Stomach (tissue), 9 donors: ENCODE results near the gene PTAR1. TPM values are rescaled to one million over a fixed set of nuclear protein-coding genes. Genes with fewer than 3 reads are reported as not detected.

Experiments
- DNase-seq, 2 donors: peaks; one replicate each; pipeline versions ENCODE4 v3.0.0 to v3.0.0-alpha.2; 2013 to 2019
- H3K27ac ChIP-seq, 5 donors: fragments of 200-600 bp in 4 of 5; sonication (generic) in 4 of 5; one replicate each; pipeline ENCODE4 v1.5.1; 2013 to 2019; ENCODE audit warnings: mild to moderate bottlenecking in 1 of 5, moderate library complexity in 1 of 5
- H3K27me3 ChIP-seq, 3 donors: fragments of 200-600 bp; sonication (generic); one replicate each; pipeline ENCODE4 v1.5.1; 2017 to 2019; ENCODE audit warnings: mixed run types in 1 of 3
- H3K36me3 ChIP-seq, 4 donors: fragments of 200-600 bp; sonication (generic); 1 replicate in 3 of 4; 2 replicates in 1 of 4; pipeline ENCODE4 v1.5.1; 2016 to 2019
- H3K4me1 ChIP-seq, 4 donors: fragments of 200-600 bp; sonication (generic); one replicate each; pipeline ENCODE4 v1.5.1; 2016 to 2019
- H3K4me3 ChIP-seq, 4 donors: fragments of 200-600 bp; sonication (generic) in 3 of 4; one replicate each; pipeline ENCODE4 v1.5.1; 2016 to 2019; ENCODE audit warnings: mild to moderate bottlenecking in 1 of 4
- H3K9me3 ChIP-seq, 4 donors: fragments of 200-600 bp; sonication (generic); one replicate each; pipeline ENCODE4 v1.5.1; 2016 to 2019
- EP300 ChIP-seq: sonication (generic); formaldehyde crosslinking; IDR thresholded peaks from one replicate; pipeline ENCODE4 v1.6.1; 2017; ENCODE audit warnings: antibody characterized with exemption
- POLR2A ChIP-seq, 4 donors: fragments of 450-650 bp; IDR thresholded peaks; one replicate each; pipeline ENCODE4 v1.6.1; 2016; ENCODE audit warnings: antibody characterized with exemption in 4 of 4, control low read depth in 2 of 4, mild to moderate bottlenecking in 1 of 4, moderate library complexity in 1 of 4
- POLR2AphosphoS5 ChIP-seq, 3 donors: sonication (generic); formaldehyde crosslinking; IDR thresholded peaks; one replicate each; pipeline ENCODE4 v1.6.1; 2016; ENCODE audit warnings: antibody characterized with exemption in 3 of 3
- WGBS, 5 donors: extraction: QIAGEN DNeasy Blood & Tissue Kit in 3 of 5; methylation state at CpG; one replicate each; pipeline versions ENCODE4 v1.1.5 to v1.1.7; 2013 to 2018; 5-methylcytosine and 5-hydroxymethylcytosine counted together
- intact Hi-C: fragments of 100-400 bp; cut with DNase I; formaldehyde crosslinking; loops from one replicate; pipeline ENCODE4 v1.15.1; 2023; ENCODE audit warnings: low total_unique reads
- polyA plus RNA-seq, 3 donors: library from polyadenylated mRNA; stranded (reverse); fragments of 200-250 nt; gene quantifications; one replicate each; pipeline ENCODE4 v1.2.3, GENCODE V29; 2013
- total RNA-seq, 5 donors: library from RNA; depleted of rRNA; stranded (reverse); fragments of >200 nt; gene quantifications; one replicate each; pipeline versions ENCODE4 v1.1.0 to v1.2.3, GENCODE V29; 2014 to 2016
- TF ChIP-seq, protein P1 (sequence below), 7 experiments: fragments of 450-650 bp in 4 of 7; fragments of 200-600 bp in 3 of 7; sonication (generic) in 3 of 7; IDR thresholded peaks; one replicate each; pipeline ENCODE4 v1.5.1; 2016 to 2019; ENCODE audit warnings: antibody characterized with exemption in 7 of 7, control low read depth in 2 of 7, mild to moderate bottlenecking in 1 of 7
- donor health status: healthy with polysubstance abuse.
- donor health status: Bipolar disorder and iron deficiency.
- donor health status: healthy.

PTAR1 gene
- total and polyA plus RNA-seq, 8 donors: 4.5 to 124 (median 13.8) TPM

DNA sequence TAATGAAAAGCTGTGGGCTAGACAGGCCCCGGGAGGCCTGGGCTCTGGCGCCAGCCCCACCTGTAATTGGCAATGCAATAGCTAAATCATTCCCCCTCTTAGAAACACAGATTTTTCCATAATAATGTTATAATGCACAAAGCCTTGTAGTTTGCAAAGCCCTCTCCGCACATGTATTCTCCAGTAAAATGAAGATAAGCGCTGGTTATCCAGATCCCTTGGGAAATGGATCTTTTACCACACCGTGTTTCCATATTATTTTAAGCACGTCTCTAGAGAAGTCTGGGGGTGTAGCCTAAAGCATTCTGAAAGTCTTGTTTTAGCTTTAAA is 86.5 kb downstream of the PTAR1 start:
- intact Hi-C loops: no loop called here
- no peak for DNase-seq
- no peaks in the 10 kb centered on the region for H3K9me3 ChIP-seq
- peak overlapping the region; percentile 66 to 88 (median 73) for H3K27ac ChIP-seq
- peaks cover 0 to 12% (median 4%) of the 10 kb centered on the region in 3 donors for H3K27me3 ChIP-seq
- 48 to 59% (median 51%) methylated on average over 6 of the region's 6 CpGs for WGBS, 5 donors
- no peaks in the 10 kb centered on the region for H3K36me3 ChIP-seq
- TF ChIP-seq, protein P1, sequence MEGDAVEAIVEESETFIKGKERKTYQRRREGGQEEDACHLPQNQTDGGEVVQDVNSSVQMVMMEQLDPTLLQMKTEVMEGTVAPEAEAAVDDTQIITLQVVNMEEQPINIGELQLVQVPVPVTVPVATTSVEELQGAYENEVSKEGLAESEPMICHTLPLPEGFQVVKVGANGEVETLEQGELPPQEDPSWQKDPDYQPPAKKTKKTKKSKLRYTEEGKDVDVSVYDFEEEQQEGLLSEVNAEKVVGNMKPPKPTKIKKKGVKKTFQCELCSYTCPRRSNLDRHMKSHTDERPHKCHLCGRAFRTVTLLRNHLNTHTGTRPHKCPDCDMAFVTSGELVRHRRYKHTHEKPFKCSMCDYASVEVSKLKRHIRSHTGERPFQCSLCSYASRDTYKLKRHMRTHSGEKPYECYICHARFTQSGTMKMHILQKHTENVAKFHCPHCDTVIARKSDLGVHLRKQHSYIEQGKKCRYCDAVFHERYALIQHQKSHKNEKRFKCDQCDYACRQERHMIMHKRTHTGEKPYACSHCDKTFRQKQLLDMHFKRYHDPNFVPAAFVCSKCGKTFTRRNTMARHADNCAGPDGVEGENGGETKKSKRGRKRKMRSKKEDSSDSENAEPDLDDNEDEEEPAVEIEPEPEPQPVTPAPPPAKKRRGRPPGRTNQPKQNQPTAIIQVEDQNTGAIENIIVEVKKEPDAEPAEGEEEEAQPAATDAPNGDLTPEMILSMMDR (IDR thresholded peaks at IDR 0.05): no peak
- TF ChIP-seq EP300: no peak
- no peak for TF ChIP-seq POLR2A (IDR thresholded peaks at IDR 0.05)
- no peak for TF ChIP-seq POLR2AphosphoS5 (IDR thresholded peaks at IDR 0.05)
- H3K4me3 ChIP-seq: peak overlapping the region; percentile 72 to 83 (median 76)
- H3K4me1 ChIP-seq: peaks cover 6 to 26% (median 14%) of the 10 kb centered on the region in 4 donors

DNA sequence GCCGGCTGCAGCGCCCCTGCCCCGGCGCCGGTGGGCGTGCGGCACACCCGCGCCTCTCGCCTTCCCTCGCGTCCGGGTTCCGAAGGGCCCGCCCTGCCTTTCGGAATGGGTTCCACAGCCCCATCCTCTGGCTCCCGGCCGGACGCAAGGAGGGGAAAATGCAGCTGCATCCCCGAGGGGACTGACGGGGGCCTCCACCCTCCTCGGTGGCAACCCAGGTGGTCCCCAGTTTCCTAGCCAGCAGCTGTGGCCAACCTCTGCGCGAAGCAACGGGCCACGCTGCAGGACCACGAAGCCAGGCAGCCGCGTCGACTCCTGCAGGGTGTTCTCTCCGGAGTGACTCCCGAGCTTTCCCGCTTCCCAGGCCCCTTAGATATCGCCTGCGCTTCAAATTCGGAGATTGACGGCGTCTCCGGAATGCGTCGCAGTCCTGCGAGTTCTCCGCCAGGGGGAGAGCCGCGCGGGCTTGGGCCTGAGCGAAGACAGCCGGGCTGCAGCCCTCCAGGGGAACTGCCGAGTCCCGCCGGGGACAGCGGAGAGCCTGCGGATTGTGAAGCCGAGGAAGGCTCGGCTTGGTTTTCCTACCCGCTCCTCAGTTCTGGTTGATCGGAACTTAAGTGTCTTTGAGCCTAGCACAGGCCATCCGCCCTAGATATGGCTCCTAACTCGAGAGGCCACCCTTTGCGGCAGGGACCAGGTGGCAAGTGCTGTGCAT is 87.1 kb downstream of the PTAR1 start:
- intact Hi-C loops: no loop called here
- Histone ChIP-seq H3K4me3 (peak overlapping the region; percentile 72 to 83 (median 76)), H3K9me3 (no peaks in the 10 kb centered on the region), H3K27ac (peak overlapping the region; percentile 66 to 88 (median 73)), H3K4me1 (peaks cover 6 to 26% (median 14%) of the 10 kb centered on the region in 4 donors), H3K36me3 (no peaks in the 10 kb centered on the region), H3K27me3 (peaks cover 0 to 12% (median 4%) of the 10 kb centered on the region in 3 donors)
- 0 to 1% (median 1%) methylated on average over 3 to 60 of the region's 60 CpGs for WGBS, 5 donors
- TF ChIP-seq POLR2A (IDR thresholded peaks at IDR 0.05) (no peak), POLR2AphosphoS5 (IDR thresholded peaks at IDR 0.05) (peak in 1 of 3 donors; percentile 53)
- TF ChIP-seq, protein P1 (IDR thresholded peaks at IDR 0.05): peak in 5 of 7 experiments; percentile 64 to 87 (median 81)
- peak; percentile 82 to 94 for DNase-seq

DNA sequence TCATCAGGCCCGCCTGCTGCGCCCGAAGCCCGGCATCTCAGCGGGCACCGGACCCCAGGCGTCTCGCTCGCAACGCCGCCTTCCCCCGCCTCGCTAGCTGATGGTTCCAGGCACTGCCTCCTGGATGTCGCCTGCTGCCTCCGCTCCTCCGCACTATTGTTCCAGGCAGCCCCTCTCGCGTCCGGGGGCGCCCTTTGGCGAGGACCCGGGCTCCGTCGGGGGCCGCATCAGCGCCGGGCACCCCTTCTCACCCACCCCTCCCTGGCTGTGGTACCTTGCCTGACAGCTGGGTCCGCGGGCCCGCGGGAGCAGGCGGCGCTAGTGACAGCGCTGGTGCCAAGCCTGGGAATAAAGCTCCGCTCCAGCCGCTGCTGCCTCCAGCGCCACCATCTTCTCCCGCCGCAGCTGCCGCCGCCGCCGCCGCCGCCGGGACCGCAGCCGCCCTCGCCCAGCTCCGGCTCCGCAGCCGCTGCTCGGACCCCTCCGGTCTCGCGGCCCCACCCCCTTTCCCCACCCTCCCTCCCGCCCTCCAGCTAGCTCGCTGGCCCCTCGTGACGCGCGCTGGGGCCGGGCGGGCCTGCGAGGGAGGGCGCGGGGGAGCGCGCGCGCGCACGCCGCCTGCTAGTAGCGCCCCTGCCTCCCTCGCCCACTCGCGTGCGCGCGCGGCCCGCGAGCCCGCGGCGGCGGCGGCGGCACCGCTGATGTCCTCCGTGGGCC is 87.8 kb downstream of the PTAR1 start, which contains the start of gene APBA1:
Gene APBA1, minus strand, starts transcription at position 493 of the 717 bp plus-strand sequence.
- Histone ChIP-seq H3K36me3 (no peaks in the 10 kb centered on the region), H3K9me3 (no peaks in the 10 kb centered on the region), H3K27me3 (peaks cover 0 to 12% (median 4%) of the 10 kb centered on the region in 3 donors), H3K4me1 (peaks cover 6 to 26% (median 14%) of the 10 kb centered on the region in 4 donors), H3K27ac (peak within 1 kb of the TSS; percentile 70 to 88 (median 81)), H3K4me3 (peak within 1 kb of the TSS; percentile 72 to 83 (median 76))
- peak; percentile 47 to 93 for DNase-seq
- TF ChIP-seq, protein P1 (IDR thresholded peaks at IDR 0.05): no peak
- TF ChIP-seq POLR2AphosphoS5 (IDR thresholded peaks at IDR 0.05) (no peak), POLR2A (IDR thresholded peaks at IDR 0.05) (no peak), EP300 (no peak)
- intact Hi-C loops: no loop called here
- 0 to 1% (median 0%) methylated on average over 39 to 92 of the region's 92 CpGs for WGBS, 5 donors

DNA sequence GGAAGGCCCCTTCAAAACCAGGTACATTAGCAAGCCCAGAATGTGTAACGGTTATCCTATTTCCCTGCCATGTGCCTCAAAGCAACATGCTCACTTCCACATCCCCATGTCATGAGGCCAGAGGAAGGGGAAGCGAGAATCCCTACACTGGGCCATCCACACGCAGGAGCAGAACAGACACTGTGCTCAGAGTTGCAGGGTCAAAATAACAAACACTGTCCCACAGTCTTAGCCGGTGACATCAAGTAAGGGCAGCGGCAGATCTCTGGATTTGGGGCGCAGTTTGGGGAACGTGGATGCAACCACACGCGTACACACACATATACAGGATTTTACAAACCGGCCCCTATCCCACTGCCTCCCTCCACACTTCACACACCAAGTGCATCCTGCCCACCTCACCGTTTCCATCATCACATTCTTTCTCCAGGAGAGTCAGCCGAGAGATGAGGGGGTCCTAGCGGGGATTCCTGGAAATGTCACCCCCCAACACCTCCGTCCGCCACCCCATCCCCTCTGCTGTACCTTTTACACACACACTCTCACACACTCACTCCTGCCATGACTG is 88.4 kb downstream of the PTAR1 start:
- Histone ChIP-seq H3K27me3 (peaks cover 0 to 12% (median 4%) of the 10 kb centered on the region in 3 donors), H3K36me3 (no peaks in the 10 kb centered on the region), H3K4me3 (peak overlapping the region; percentile 72 to 83 (median 76)), H3K9me3 (no peaks in the 10 kb centered on the region), H3K4me1 (peaks cover 6 to 26% (median 14%) of the 10 kb centered on the region in 4 donors), H3K27ac (peak overlapping the region; percentile 63 to 88 (median 81))
- no peak for TF ChIP-seq EP300
- no peak for TF ChIP-seq POLR2A (IDR thresholded peaks at IDR 0.05)
- TF ChIP-seq, protein P1 (IDR thresholded peaks at IDR 0.05): no peak
- no peak for TF ChIP-seq POLR2AphosphoS5 (IDR thresholded peaks at IDR 0.05)
- DNase-seq: peak in 1 of 2 donors; percentile 61
- intact Hi-C loops: no loop called here
- 39 to 53% (median 45%) methylated on average over 12 to 15 of the region's 15 CpGs for WGBS, 5 donors
